Stimulated activated naive CD8-positive, alpha-beta T cell treated with anti-CD3 and anti-CD28 coated beads, Interleukin-15, Interleukin-2, amounts not matched to agents 100 ng/mL and 50 ng/mL, for 24 hours (primary cell): ENCODE measurements around the gene SS18.

Experiments used
- H3K27ac Mint-ChIP-seq: one replicate; pipeline ENCODE4 v1.8.0; 2021; ENCODE audit warnings: mild to moderate bottlenecking, mixed read lengths
- H3K27me3 Mint-ChIP-seq: one replicate; pipeline ENCODE4 v1.8.0; 2021; ENCODE audit warnings: mixed read lengths
- H3K36me3 Mint-ChIP-seq: one replicate; pipeline ENCODE4 v1.8.0; 2021; ENCODE audit warnings: low read depth, mixed read lengths
- H3K4me1 Mint-ChIP-seq: one replicate; pipeline ENCODE4 v1.8.0; 2021; ENCODE audit warnings: low read depth, mixed read lengths
- H3K4me3 Mint-ChIP-seq: one replicate; pipeline ENCODE4 v1.8.0; 2021; ENCODE audit warnings: mild to moderate bottlenecking, mixed read lengths
- H3K9me3 Mint-ChIP-seq: one replicate; pipeline ENCODE4 v1.8.0; 2021; ENCODE audit warnings: mixed read lengths

SS18 gene

GRCh38 chr18:26040051-26040656 lies 50.3 kb downstream of the SS18 start:
- Mint-ChIP-seq H3K9me3 (no peaks in the 10 kb centered on the region), H3K4me1 (peaks cover 10% of the 10 kb centered on the region), H3K4me3 (no peak overlapping the region), H3K27me3 (no peaks in the 10 kb centered on the region), H3K27ac (no peak overlapping the region), H3K36me3 (peaks cover 43% of the 10 kb centered on the region)

GRCh38 chr18:26039203-26039602 lies 51.2 kb downstream of the SS18 start:
- H3K27ac Mint-ChIP-seq, result no peak overlapping the region
- peaks cover 10% of the 10 kb centered on the region for H3K4me1 Mint-ChIP-seq
- H3K4me3 Mint-ChIP-seq, result no peak overlapping the region
- H3K27me3 Mint-ChIP-seq, result no peaks in the 10 kb centered on the region
- H3K36me3 Mint-ChIP-seq, result peaks cover 47% of the 10 kb centered on the region
- no peaks in the 10 kb centered on the region for H3K9me3 Mint-ChIP-seq

DNA sequence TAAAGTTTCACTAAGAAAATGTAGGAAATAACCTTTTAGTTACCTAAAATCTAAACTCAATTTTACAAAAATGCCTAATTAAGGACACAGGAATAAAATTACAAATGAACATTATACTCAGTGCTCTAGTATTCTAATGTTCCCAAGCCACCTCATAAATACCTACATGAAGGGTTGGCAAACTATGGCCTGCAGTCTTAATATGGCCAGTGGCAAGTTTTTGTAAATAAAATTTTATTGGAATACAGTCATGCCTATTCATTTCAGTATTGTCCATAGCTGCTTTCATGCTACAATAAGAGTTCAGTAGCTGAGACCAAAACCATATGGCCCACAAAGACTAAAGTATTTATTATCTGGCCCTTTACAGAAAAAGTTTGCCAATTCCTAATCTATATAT lies 53.8 kb downstream of the SS18 start:
- Mint-ChIP-seq H3K4me1 (peaks cover 10% of the 10 kb centered on the region), H3K27me3 (no peaks in the 10 kb centered on the region), H3K27ac (no peak overlapping the region), H3K4me3 (no peak overlapping the region), H3K36me3 (peaks cover 62% of the 10 kb centered on the region), H3K9me3 (no peaks in the 10 kb centered on the region)

GRCh38 chr18:26034850-26035497 lies 55.4 kb downstream of the SS18 start:
- Mint-ChIP-seq H3K9me3 (no peaks in the 10 kb centered on the region), H3K4me1 (peaks cover 4% of the 10 kb centered on the region), H3K36me3 (peaks cover 72% of the 10 kb centered on the region), H3K27ac (no peak overlapping the region), H3K27me3 (no peaks in the 10 kb centered on the region), H3K4me3 (no peak overlapping the region)

DNA sequence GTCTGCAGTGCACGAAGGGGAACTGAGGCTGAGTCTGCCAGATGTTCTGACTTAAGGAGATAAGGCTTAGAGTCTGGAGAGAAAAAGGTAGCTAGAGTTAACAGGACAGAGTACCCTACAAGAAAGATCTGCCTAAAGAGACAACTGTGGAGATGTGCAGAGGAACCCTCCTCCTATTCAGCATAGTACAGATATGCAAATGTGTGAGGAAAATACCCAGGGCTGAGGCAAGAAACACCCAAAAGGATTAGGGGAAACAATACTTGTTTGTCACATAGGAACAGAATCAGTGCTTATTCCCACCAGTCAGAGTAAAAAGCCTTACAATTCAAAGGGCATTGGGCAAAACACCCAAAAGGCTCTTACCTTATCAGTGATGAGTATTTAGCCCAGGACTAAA lies 67.8 kb downstream of the SS18 start:
- Mint-ChIP-seq H3K36me3 (peaks cover 75% of the 10 kb centered on the region), H3K4me1 (peaks cover 4% of the 10 kb centered on the region), H3K9me3 (no peaks in the 10 kb centered on the region), H3K27ac (no peak overlapping the region), H3K4me3 (no peak overlapping the region), H3K27me3 (no peaks in the 10 kb centered on the region)

DNA sequence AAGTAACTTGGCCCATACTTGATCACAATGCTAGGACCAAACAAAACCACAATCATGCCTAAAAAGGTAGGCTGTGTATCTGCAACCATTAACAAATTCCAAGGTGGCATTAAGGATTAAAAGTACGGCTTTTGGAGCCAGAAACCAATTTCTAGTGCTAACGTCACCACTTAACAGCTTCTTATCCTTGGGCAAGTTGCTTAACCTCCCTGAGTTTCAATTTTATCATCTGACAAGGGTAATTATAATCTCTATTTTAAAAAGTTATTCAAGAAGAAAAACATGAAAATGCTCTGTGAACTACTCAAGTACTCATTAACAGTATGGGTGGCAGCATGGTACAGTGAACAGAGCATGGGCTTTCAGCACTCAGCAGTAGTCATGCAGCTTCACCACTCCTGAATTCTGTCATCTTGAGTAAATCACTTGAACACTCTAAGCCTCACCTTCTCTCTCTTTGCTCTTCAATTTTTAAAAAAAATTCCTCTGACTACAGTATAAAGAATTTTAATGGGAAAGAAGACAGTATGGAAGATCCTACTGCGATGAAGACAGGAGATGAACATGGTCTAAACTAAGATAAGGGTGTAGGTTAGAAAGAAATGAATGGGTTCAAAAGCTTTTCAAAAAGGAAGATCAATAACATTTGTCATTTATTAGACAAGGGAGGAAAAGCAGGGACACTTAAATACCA lies 69.2 kb downstream of the SS18 start:
- Mint-ChIP-seq H3K27me3 (no peaks in the 10 kb centered on the region), H3K4me1 (peaks cover 4% of the 10 kb centered on the region), H3K27ac (no peak overlapping the region), H3K4me3 (no peak overlapping the region), H3K9me3 (no peaks in the 10 kb centered on the region), H3K36me3 (peaks cover 82% of the 10 kb centered on the region)

DNA sequence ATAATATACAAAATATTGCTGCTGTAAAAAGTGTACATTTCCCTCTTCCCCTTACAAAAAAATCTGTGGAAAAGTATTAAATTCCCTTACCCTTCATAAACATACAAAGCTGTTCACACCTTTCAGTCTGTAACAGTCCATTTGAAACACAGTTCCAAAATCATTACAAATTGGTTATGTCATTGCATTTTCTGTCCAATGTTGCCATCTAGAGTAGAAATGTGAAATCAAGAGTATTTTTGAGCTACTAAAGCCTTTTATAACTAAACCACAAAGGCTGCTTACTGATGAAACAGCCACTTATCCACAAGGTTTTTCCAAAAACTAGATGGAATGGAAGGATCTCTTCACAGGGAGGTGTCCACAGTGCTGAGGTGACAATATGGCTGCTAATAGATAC lies 72.5 kb downstream of the SS18 start:
- no peaks in the 10 kb centered on the region for H3K4me1 Mint-ChIP-seq
- no peaks in the 10 kb centered on the region for H3K27me3 Mint-ChIP-seq
- H3K9me3 Mint-ChIP-seq, result no peaks in the 10 kb centered on the region
- peaks cover 62% of the 10 kb centered on the region for H3K36me3 Mint-ChIP-seq
- H3K27ac Mint-ChIP-seq, result no peak overlapping the region
- H3K4me3 Mint-ChIP-seq, result no peak overlapping the region

DNA sequence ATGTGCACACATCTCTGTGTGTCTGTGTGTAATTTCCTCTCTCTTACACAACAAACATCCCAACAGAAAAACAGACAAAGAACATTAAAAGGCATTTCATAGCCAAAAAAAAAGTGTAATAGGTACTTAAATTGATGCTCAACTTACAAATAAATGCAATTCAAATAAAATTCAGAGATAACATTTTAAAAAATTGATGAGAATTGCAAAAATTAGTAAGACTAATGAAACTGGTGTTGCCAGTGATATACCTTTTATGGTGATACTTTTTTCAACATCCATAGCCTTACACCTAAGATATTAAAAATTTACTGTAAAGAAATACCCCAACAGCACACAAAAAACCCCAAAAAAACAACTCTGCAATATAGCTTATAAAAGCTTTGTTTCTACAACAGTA lies 76.0 kb downstream of the SS18 start:
- Mint-ChIP-seq H3K9me3 (no peaks in the 10 kb centered on the region), H3K4me3 (no peak overlapping the region), H3K36me3 (peaks cover 53% of the 10 kb centered on the region), H3K27me3 (no peaks in the 10 kb centered on the region), H3K4me1 (no peaks in the 10 kb centered on the region), H3K27ac (no peak overlapping the region)

GRCh38 chr18:26008619-26009018 lies 81.8 kb downstream of the SS18 start:
- H3K9me3 Mint-ChIP-seq, result no peaks in the 10 kb centered on the region
- no peaks in the 10 kb centered on the region for H3K4me1 Mint-ChIP-seq
- H3K27ac Mint-ChIP-seq, result no peak overlapping the region
- no peak overlapping the region for H3K4me3 Mint-ChIP-seq
- H3K27me3 Mint-ChIP-seq, result no peaks in the 10 kb centered on the region
- peaks cover 14% of the 10 kb centered on the region for H3K36me3 Mint-ChIP-seq

- H3K27ac Mint-ChIP-seq, result no peak overlapping the region
- H3K4me3 Mint-ChIP-seq, result no peak overlapping the region
- no peaks in the 10 kb centered on the region for H3K9me3 Mint-ChIP-seq
- H3K27me3 Mint-ChIP-seq, result no peaks in the 10 kb centered on the region
- H3K4me1 Mint-ChIP-seq, result no peaks in the 10 kb centered on the region
- H3K36me3 Mint-ChIP-seq, result peaks cover 14% of the 10 kb centered on the region
Measured at GRCh38 chr18:26008096-26008495, 82.3 kb downstream of the SS18 start.

DNA sequence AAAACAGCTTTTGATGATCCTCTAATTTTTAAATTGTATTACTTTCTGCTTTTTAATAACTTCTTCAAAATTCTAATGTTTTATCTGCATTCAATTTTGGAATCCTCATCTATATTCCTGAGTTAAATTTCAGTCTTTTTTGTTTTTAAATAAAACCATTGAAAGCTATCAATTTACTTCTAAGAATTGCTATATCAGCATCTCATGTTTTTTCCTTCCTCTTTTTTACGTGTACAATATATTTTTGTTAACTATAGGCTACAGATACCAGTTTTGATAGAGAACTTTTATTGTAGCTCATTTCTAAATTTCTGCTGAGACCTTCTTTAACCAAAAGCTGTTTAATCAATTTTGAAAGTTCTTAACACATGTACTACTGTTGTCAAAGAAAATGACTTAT lies 84.5 kb downstream of the SS18 start:
- Mint-ChIP-seq H3K36me3 (peaks cover 10% of the 10 kb centered on the region), H3K9me3 (no peaks in the 10 kb centered on the region), H3K4me3 (no peak overlapping the region), H3K27me3 (no peaks in the 10 kb centered on the region), H3K4me1 (no peaks in the 10 kb centered on the region), H3K27ac (no peak overlapping the region)

- peaks cover 5% of the 10 kb centered on the region for H3K36me3 Mint-ChIP-seq
Measured at GRCh38 chr18:26004832-26005231, 85.6 kb downstream of the SS18 start.

DNA sequence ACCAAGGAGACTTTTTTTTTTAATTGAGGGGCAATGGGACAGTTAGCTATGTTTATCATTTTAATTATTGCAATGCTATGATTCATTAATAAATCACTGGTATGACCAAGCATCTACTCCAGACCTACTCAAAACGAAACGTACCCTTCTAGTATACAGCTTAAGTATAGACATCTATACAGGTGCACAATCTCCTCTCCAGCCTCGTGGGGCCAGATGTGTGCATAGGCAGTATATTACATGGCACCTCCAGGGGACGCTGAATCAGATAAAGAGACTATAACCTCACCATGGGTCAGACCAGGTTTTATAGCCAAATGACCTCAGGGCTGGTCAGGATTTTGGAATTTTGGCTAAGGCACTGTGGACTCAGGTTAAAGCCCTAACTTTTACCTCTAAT lies 86.6 kb downstream of the SS18 start:
- Mint-ChIP-seq H3K36me3 (no peaks in the 10 kb centered on the region), H3K4me3 (no peak overlapping the region), H3K27ac (no peak overlapping the region), H3K27me3 (no peaks in the 10 kb centered on the region), H3K4me1 (no peaks in the 10 kb centered on the region), H3K9me3 (peaks cover 7% of the 10 kb centered on the region)

More at GRCh38 chr18:26004832-26005231, 85.6 kb downstream of the SS18 start:
- Mint-ChIP-seq H3K9me3 (no peaks in the 10 kb centered on the region), H3K27me3 (no peaks in the 10 kb centered on the region), H3K4me3 (no peak overlapping the region), H3K4me1 (no peaks in the 10 kb centered on the region), H3K27ac (no peak overlapping the region)

- H3K4me1 Mint-ChIP-seq, result no peaks in the 10 kb centered on the region
- no peak overlapping the region for H3K27ac Mint-ChIP-seq
- no peaks in the 10 kb centered on the region for H3K27me3 Mint-ChIP-seq
- no peak overlapping the region for H3K4me3 Mint-ChIP-seq
- peaks cover 7% of the 10 kb centered on the region for H3K9me3 Mint-ChIP-seq
- H3K36me3 Mint-ChIP-seq, result no peaks in the 10 kb centered on the region
Measured at GRCh38 chr18:26003356-26003755, 87.1 kb downstream of the SS18 start.

DNA sequence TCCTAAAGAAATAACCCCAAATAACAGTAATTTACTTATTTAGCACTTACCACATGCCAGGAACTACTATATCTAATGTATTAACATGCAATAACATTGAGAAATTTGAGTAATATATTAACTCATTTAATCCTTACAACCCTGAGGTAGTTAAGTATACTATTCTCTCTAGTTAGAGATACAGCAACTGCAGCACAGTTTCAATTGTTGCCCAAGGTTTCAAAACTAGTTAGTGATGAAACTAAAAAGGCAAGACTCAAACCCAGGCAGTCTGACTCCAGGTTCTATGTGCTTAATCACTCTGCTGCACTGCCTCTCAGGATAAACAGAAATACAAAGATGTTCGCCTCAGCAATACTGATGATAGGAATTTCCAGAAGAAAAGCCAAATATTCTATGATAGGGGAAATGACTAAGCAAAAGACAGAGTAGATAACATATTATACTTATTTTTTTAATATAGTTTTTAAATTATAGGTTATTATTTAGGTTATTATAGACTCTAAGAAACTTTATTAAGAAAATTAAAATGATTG lies 88.0 kb downstream of the SS18 start:
- no peak overlapping the region for H3K27ac Mint-ChIP-seq
- no peaks in the 10 kb centered on the region for H3K36me3 Mint-ChIP-seq
- H3K4me1 Mint-ChIP-seq, result no peaks in the 10 kb centered on the region
- peaks cover 7% of the 10 kb centered on the region for H3K9me3 Mint-ChIP-seq
- H3K4me3 Mint-ChIP-seq, result no peak overlapping the region
- no peaks in the 10 kb centered on the region for H3K27me3 Mint-ChIP-seq
